C4-2B (cell line): ENCODE measurements around the gene ARHGDIB.

Experiments
- H3K27ac ChIP-seq: fragments of 450-650 bp; 2 replicates; pipeline ENCODE4 v1.5.1; 2017
- ZFX ChIP-seq: fragments of 450-650 bp; IDR thresholded peaks from 2 replicates; pipeline ENCODE4 v1.6.1; 2017
- TF ChIP-seq, protein P1 (sequence below): fragments of 450-650 bp; conservative IDR thresholded peaks from 2 replicates; pipeline ENCODE4 v1.5.1; 2017; ENCODE audit warnings: mild to moderate bottlenecking

The ARHGDIB gene

DNA sequence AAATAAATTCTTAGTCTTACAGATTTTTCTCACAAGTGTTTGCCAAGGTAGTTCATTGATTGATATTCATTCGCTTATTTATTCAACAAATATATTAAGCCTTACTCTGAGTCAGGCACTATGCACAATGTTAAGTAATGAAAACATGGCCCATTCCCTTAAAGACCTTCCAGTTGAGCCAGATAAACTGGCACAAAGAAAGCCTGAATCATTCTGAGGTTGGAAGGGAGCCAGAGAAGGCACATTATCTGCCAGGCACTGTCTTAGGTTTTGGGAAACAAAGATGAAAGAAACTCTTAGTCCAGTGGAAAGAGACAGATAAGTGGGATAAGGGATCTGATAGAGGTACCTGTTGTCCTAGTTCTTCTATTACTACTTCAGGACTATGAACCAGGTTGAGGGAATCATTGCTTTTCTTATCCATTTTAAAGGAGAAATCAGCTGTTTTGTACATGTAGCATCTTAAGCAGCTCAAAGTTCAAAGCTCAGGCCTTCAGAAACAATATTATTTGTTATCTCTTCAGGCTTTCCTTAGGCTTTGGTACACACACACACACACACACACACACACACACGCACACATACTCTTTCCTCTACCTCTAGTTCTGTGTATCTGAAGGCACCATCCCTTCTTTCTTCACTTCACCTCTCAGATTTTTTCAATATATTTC is 38.4 kb upstream of the ARHGDIB start:
- no peak overlapping the region for H3K27ac ChIP-seq

DNA sequence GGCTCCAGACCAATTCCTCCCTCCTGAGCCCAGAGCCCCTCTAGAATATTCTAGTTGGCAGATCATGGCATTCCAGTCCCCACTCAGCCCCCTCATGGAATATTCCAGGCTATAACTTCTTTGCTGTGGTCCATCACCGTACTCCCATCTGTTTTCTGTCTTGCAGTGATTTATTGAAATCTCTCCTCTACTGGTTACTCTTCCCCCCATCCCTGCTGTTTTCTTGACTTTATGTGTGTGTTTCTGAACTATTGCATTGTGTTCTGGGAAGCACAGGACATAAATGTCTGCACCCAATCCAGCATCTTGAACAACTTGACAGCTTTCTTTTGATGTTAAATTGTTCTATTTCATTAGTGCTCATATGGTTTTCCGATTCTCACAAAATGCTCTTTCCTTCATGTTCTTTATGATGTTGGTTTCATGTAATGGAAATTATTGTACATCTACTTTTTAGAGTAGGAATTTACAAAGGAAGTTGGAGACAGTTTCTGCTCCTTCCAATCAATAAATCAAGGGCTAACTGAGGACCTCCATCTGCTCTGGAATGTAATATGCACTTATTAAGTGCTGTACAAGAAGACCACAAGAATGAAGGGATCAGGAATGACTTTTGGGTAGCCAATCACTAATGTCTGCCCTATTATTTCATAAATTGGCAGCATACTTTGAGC is 37.8 kb upstream of the ARHGDIB start:
- TF ChIP-seq, protein P1, sequence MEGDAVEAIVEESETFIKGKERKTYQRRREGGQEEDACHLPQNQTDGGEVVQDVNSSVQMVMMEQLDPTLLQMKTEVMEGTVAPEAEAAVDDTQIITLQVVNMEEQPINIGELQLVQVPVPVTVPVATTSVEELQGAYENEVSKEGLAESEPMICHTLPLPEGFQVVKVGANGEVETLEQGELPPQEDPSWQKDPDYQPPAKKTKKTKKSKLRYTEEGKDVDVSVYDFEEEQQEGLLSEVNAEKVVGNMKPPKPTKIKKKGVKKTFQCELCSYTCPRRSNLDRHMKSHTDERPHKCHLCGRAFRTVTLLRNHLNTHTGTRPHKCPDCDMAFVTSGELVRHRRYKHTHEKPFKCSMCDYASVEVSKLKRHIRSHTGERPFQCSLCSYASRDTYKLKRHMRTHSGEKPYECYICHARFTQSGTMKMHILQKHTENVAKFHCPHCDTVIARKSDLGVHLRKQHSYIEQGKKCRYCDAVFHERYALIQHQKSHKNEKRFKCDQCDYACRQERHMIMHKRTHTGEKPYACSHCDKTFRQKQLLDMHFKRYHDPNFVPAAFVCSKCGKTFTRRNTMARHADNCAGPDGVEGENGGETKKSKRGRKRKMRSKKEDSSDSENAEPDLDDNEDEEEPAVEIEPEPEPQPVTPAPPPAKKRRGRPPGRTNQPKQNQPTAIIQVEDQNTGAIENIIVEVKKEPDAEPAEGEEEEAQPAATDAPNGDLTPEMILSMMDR = no peak
- no peak for TF ChIP-seq ZFX
- no peak overlapping the region for H3K27ac ChIP-seq

More for the DNA sequence above, 38.4 kb upstream of the ARHGDIB start:
- TF ChIP-seq, protein P1 = no peak
- TF ChIP-seq ZFX = no peak

DNA sequence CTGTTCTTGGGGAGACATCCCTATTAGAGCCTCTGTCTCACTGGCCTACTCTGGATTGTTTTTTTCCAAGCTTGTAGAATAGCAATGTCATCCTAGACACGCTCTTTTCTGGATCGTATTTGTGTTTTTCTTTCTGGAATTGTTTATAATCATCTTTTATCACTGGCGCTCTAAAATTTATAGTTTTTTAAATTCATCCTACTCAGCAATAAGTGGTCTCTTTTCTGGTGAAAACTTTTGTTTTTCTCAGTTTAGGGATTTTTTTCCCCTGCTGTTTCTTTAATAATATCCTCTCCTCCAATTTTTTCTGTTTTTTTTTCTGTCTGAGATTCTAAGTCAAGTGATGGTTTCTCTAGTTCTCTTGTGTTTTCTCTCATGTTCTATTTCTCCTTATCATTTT is 36.6 kb upstream of the ARHGDIB start:
- H3K27ac ChIP-seq = no peak overlapping the region
- TF ChIP-seq, protein P1 = no peak
- no peak for TF ChIP-seq ZFX

DNA sequence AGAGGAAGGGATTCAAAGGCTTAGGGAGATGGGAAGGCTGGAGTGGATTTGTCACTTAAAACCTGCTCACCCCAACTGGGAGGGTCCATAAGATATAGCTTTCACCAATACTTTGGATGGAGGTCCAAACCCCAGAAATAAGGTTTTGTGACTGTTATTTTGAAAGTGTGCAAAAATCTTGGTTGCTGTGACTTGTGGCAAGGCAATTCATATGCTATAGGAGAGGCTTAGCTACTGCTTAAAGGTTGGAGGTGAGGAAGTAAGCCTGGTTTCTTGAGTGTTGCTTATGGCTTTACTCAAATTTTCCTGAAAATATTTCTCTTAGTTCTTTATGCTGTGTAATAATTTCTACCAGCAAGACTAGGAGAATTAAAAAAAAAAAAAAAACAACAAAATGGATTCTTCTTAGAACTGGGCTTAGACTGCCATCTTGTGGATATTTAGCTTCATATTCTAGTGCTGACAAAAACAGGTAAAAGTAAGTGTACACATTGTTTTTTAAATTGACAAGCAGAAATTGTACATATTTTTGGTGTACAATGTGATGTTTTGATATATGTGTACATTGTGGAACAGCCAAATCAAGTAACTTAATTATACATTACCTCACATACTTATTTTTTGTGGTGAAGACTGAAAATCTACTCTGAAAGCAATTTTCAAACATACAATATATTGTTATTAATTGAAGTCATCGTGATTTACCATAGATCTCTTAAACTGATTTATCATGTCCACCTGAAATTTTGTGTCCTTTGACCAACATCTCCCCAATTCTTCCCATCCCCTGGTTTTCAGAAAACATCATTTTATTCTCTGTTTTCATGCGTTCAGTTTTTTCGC is 34.4 kb upstream of the ARHGDIB start:
- no peak overlapping the region for H3K27ac ChIP-seq
- TF ChIP-seq ZFX = no peak
- TF ChIP-seq, protein P1 = peak; percentile 83

DNA sequence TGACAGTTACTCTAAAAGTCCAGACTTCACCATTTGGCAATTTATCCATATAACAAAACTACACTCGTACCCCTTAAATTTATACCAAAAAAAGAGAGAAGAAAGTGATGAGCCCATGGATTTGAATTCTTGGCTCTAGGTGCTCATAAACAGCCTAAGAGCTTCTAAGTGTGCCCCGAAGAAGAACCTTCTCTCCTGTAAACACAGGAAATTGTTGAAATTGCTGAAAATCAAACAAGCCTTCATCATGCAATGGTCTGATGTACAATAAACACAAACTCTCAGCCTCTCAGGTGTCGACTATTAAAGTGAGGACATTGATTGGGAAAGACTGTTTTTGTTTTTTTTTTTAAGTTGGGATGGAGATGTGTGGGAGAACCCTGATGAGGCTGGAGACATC is 33.2 kb upstream of the ARHGDIB start:
- H3K27ac ChIP-seq = no peak overlapping the region
- TF ChIP-seq, protein P1 = no peak
- TF ChIP-seq ZFX = no peak

DNA sequence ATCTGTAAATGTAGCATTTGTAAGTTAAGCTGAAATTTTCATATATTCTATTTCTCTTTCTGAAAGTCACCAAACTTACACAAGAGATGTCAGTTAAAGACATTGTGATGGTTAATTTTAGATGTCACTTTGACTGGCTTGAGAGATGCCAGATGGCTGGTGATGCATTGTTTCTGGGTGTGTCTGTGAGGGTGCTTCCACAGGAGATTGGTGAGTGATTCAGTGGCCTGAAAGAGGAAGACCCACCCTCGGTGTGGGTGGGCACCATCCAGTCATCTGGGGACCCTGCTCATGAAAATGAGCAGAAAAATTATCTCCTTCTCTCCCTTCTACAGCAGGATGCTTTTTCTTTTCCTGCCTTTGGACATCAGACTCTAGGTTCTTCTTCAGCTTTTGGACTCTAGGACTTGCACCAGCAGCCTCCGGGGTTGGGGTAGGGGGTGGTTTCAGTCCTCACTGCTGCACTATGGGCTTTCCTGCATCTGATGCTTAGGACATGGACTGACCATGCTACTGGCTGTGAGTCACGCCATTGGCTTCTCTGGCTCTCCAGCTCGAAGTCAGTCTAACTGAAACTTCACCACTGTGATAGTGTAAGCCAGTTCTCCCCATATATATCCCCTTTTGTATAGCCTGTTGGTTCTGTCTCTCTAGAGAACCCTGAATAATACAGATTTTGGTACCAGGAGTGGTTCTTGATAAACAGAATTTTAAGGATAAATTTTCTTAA is 32.3 kb upstream of the ARHGDIB start:
- no peak overlapping the region for H3K27ac ChIP-seq
- TF ChIP-seq, protein P1 = no peak
- no peak for TF ChIP-seq ZFX
